DND-41 (cell line): ENCODE data around the gene APOOL.
A peak's percentile ranks its signal among the peaks of the same experiment; 100 is the strongest.

Experiments
- ATAC-seq: fragments of 200-7000 bp; cut with Tn5 transposase; 3 replicates; pipeline ENCODE4 v1.9.1; 2021; ENCODE audit warnings: low read depth; ENCODE audit not compliant: insufficient read depth
- DNase-seq: peaks from one replicate; pipeline ENCODE4 v3.0.0-alpha.2; 2020
- H2AFZ ChIP-seq: 2 replicates; pipeline ENCODE4 v1.6.0; 2012; ENCODE audit warnings: low read depth, low read length
- H3K27ac ChIP-seq: 2 replicates; pipeline ENCODE4 v1.5.1; 2012; ENCODE audit warnings: low read length, inconsistent platforms
- H3K27me3 ChIP-seq: fragments of 200-600 bp; sonication (generic); 2 replicates; pipeline ENCODE4 v1.6.0; 2012; ENCODE audit warnings: low read length, mild to moderate bottlenecking, inconsistent platforms; ENCODE audit not compliant: insufficient read depth, poor library complexity
- H3K36me3 ChIP-seq: 2 replicates; pipeline ENCODE4 v1.5.1; 2012; ENCODE audit warnings: low read length, inconsistent platforms; ENCODE audit not compliant: insufficient read depth
- H3K4me1 ChIP-seq: 2 replicates; pipeline ENCODE4 v1.5.1; 2012; ENCODE audit warnings: mild to moderate bottlenecking, low read length; ENCODE audit not compliant: insufficient read depth
- H3K4me2 ChIP-seq: 2 replicates; pipeline ENCODE4 v1.6.0; 2012; ENCODE audit warnings: mild to moderate bottlenecking, moderate library complexity, low read length, inconsistent platforms; ENCODE audit not compliant: insufficient read depth
- H3K4me3 ChIP-seq, 2 experiments: fragments of 200-600 bp in 1 of 2; shearing (Covaris generic) in 1 of 2; 2 replicates each; pipeline ENCODE4 v1.5.1; 2012 to 2016; ENCODE audit warnings: inconsistent platforms in 2 of 2, low read length in 2 of 2, mild to moderate bottlenecking in 2 of 2, low read depth in 1 of 2, moderate library complexity in 1 of 2
- H3K79me2 ChIP-seq: 2 replicates; pipeline ENCODE4 v1.6.0; 2012; ENCODE audit warnings: low read length, inconsistent platforms; ENCODE audit not compliant: insufficient read depth
- H3K9ac ChIP-seq: 2 replicates; pipeline ENCODE4 v1.6.0; 2012; ENCODE audit warnings: low read depth, mild to moderate bottlenecking, inconsistent platforms, low read length, moderate library complexity
- H3K9me3 ChIP-seq: 2 replicates; pipeline ENCODE4 v1.5.1; 2012; ENCODE audit warnings: low read length, moderate library complexity, mild to moderate bottlenecking, inconsistent platforms; ENCODE audit not compliant: insufficient read depth, severe bottlenecking
- H4K20me1 ChIP-seq: 2 replicates; pipeline ENCODE4 v1.6.0; 2012; ENCODE audit warnings: low read length; ENCODE audit not compliant: insufficient read depth
- EZH2 ChIP-seq: IDR thresholded peaks from 3 replicates; pipeline ENCODE4 v1.6.1; 2012; ENCODE audit warnings: borderline replicate concordance, low read depth, mild to moderate bottlenecking, moderate library complexity, low read length, inconsistent platforms; ENCODE audit not compliant: severe bottlenecking
- TF ChIP-seq, protein P1 (sequence below): IDR thresholded peaks from 2 replicates; pipeline ENCODE4 v1.5.1; 2012; ENCODE audit warnings: borderline replicate concordance, low read length, moderate library complexity, mild to moderate bottlenecking; ENCODE audit not compliant: poor library complexity, severe bottlenecking; ENCODE audit errors: extremely low read depth

The APOOL gene

DNA sequence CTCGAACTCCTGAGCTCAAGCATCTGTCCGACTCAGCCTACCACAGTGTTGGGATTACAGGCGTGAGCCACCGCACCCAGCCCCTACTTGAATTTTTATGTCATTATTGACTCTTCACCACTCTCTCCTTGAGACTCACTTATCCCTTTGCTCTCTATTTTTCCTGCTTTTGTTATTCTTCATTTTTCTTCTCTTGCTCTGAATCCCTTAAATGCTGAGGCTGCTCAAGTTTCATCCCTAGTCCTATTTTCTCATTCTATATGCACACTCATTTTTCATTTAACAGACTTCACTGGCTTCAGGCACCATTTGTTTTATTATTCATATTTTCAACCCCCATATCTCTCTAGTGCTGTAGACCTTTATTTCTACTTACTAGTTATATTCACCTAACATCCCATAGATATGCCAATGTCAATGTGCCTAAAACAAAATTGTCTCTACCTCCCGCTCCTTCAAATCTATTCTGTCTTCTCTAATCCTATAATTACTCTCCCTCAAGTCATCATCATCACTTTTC is 85.7 kb downstream of the APOOL start:
- Histone ChIP-seq H3K4me2 (no peak overlapping the region), H3K4me1 (no peaks in the 10 kb centered on the region), H2AFZ (no peak overlapping the region), H3K27ac (no peak overlapping the region), H3K9me3 (no peaks in the 10 kb centered on the region), H3K27me3 (no peaks in the 10 kb centered on the region), H3K79me2 (no peaks in the 10 kb centered on the region), H4K20me1 (no peaks in the 10 kb centered on the region), H3K9ac (no peak overlapping the region), H3K4me3 (no peak overlapping the region), H3K36me3 (peaks cover 4% of the 10 kb centered on the region; the same call in 1 of the 2 replicates)
- TF ChIP-seq, protein P1, sequence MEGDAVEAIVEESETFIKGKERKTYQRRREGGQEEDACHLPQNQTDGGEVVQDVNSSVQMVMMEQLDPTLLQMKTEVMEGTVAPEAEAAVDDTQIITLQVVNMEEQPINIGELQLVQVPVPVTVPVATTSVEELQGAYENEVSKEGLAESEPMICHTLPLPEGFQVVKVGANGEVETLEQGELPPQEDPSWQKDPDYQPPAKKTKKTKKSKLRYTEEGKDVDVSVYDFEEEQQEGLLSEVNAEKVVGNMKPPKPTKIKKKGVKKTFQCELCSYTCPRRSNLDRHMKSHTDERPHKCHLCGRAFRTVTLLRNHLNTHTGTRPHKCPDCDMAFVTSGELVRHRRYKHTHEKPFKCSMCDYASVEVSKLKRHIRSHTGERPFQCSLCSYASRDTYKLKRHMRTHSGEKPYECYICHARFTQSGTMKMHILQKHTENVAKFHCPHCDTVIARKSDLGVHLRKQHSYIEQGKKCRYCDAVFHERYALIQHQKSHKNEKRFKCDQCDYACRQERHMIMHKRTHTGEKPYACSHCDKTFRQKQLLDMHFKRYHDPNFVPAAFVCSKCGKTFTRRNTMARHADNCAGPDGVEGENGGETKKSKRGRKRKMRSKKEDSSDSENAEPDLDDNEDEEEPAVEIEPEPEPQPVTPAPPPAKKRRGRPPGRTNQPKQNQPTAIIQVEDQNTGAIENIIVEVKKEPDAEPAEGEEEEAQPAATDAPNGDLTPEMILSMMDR, result no peak
- no peak for TF ChIP-seq EZH2
- DNase-seq (no peak), ATAC-seq (no peak)

DNA sequence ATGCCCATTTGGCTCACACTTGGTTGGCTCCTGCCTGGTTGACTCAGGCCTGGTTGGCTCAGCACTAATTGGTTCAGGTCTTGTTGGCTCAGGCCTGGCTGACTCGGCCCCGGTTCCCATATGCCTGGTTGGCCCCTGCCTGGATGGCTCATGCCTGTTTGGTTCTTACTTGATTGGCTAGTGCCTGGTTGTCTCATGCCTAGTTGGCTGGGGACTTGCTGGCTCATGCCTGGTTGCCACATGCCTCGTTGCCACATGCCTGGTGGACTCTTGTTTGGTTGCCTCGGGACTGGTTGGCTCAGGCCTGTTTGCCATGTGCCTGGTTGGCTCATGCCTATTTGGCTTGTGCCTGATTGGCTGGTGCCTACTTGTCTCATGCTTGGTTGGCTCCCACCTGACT is 103.7 kb downstream of the APOOL start:
- ATAC-seq (no peak), DNase-seq (no peak)
- no peaks in the 10 kb centered on the region for H3K79me2 ChIP-seq
- no peaks in the 10 kb centered on the region for H3K9me3 ChIP-seq
- H3K4me3 ChIP-seq, result no peak overlapping the region
- H3K9ac ChIP-seq, result no peak overlapping the region
- no peaks in the 10 kb centered on the region for H3K36me3 ChIP-seq
- H3K4me1 ChIP-seq, result no peaks in the 10 kb centered on the region
- no peaks in the 10 kb centered on the region for H4K20me1 ChIP-seq
- H3K4me2 ChIP-seq, result no peak overlapping the region
- no peak for TF ChIP-seq EZH2
- TF ChIP-seq, protein P1, result no peak
- no peaks in the 10 kb centered on the region for H3K27me3 ChIP-seq
- H3K27ac ChIP-seq, result no peak overlapping the region
- H2AFZ ChIP-seq, result no peak overlapping the region

DNA sequence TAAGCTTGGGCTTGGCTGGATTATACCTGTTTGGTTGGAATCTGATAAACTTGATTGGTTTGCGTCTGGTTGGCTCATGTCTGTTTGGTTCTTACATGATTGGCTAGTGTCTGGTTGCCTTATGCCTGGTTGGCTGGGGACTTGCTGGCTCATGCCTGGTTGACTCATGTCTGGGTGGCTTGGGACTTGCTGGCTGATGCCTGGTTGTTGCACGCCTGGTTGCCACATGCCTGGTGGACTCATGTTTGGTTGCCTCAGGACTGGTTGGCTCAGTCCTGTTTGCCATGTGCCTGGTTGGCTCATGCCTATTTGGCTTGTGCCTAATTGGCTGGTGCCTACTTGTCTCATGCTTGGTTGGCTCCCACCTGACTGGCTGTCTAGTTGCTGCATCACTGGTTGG is 104.5 kb downstream of the APOOL start:
- DNase-seq, result no peak
- Histone ChIP-seq H3K4me2 (no peak overlapping the region), H3K36me3 (no peaks in the 10 kb centered on the region), H3K4me3 (no peak overlapping the region), H3K27ac (no peak overlapping the region), H3K27me3 (no peaks in the 10 kb centered on the region), H3K79me2 (no peaks in the 10 kb centered on the region), H2AFZ (no peak overlapping the region), H3K9ac (no peak overlapping the region), H4K20me1 (no peaks in the 10 kb centered on the region), H3K9me3 (no peaks in the 10 kb centered on the region), H3K4me1 (no peaks in the 10 kb centered on the region)
- TF ChIP-seq EZH2, result no peak
- TF ChIP-seq, protein P1, result no peak
- ATAC-seq, result no peak

DNA sequence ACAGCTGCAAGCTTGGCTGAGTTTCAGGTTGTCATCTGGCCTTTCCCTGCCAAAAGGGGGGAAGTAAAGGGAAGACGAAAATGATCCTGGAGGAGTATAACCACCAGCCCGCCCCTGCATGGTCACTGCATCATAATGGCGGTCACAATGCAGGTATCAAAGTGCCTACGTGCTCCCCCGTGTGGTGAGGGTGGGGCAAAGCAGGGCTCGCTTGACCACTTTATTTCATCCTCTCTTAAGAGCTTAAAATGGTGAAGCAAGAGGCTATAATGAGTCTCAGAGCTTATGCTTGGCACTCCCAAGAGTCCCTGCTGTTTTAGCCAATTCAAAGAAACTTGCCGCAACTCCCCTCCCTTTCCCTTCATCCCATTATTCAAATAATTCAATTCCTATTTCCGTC is 105.6 kb downstream of the APOOL start:
- Histone ChIP-seq H4K20me1 (no peaks in the 10 kb centered on the region), H3K79me2 (no peaks in the 10 kb centered on the region), H2AFZ (no peak overlapping the region), H3K9ac (no peak overlapping the region), H3K4me1 (no peaks in the 10 kb centered on the region), H3K27me3 (no peaks in the 10 kb centered on the region), H3K9me3 (no peaks in the 10 kb centered on the region), H3K4me3 (no peak overlapping the region), H3K27ac (no peak overlapping the region), H3K36me3 (no peaks in the 10 kb centered on the region), H3K4me2 (no peak overlapping the region)
- TF ChIP-seq, protein P1, result peak; percentile 40
- no peak for TF ChIP-seq EZH2
- ATAC-seq (no peak), DNase-seq (no peak)
